GM23338 (cell line): Measurements from ENCODE around the gene GNB1. TPM values are rescaled to one million over a fixed set of nuclear protein-coding genes. Genes with fewer than 3 reads are reported as not detected.

Experiments used
- ATAC-seq: fragments of 200-7000 bp; cut with Tn5 transposase; 3 replicates; pipeline ENCODE4 v1.9.1; 2020
- DNase-seq: peaks from one replicate; pipeline ENCODE4 v3.0.0-alpha.2; 2015; ENCODE audit warnings: low spot score
- H2AFZ ChIP-seq: fragments of 200-600 bp; sonication (generic); 2 replicates; pipeline ENCODE4 v1.8.0; 2016; ENCODE audit warnings: antibody characterized with exemption, mild to moderate bottlenecking, moderate library complexity
- H3F3A ChIP-seq: fragments of 200-600 bp; sonication (generic); replicated peaks from 2 replicates; pipeline ENCODE4 v1.8.0; 2017; ENCODE audit warnings: antibody characterized with exemption, mixed run types, low read depth
- H3K27ac ChIP-seq: fragments of 200-600 bp; sonication (generic); 2 replicates; pipeline ENCODE4 v1.6.1; 2016; ENCODE audit warnings: low read depth
- H3K27me3 ChIP-seq: fragments of 200-600 bp; sonication (generic); 2 replicates; pipeline ENCODE4 v1.8.0; 2016; ENCODE audit warnings: mild to moderate bottlenecking, mixed run types, moderate library complexity; ENCODE audit not compliant: insufficient read depth
- H3K36me3 ChIP-seq: fragments of 200-600 bp; sonication (generic); 2 replicates; pipeline ENCODE4 v1.8.0; 2016; ENCODE audit warnings: mild to moderate bottlenecking; ENCODE audit not compliant: insufficient read depth
- H3K4me1 ChIP-seq: fragments of 200-600 bp; sonication (generic); 2 replicates; pipeline ENCODE4 v1.8.0; 2016; ENCODE audit warnings: mild to moderate bottlenecking, moderate library complexity; ENCODE audit not compliant: insufficient read depth
- H3K4me2 ChIP-seq: fragments of 200-600 bp; sonication (generic); 2 replicates; pipeline ENCODE4 v1.7.1; 2017; ENCODE audit warnings: mixed run types
- H3K4me3 ChIP-seq: fragments of 200-600 bp; sonication (generic); 2 replicates; pipeline ENCODE4 v1.6.1; 2016; ENCODE audit warnings: mixed run types
- H3K79me2 ChIP-seq: fragments of 200-600 bp; sonication (generic); replicated peaks from 2 replicates; pipeline ENCODE4 v1.8.0; 2017; ENCODE audit warnings: mild to moderate bottlenecking; ENCODE audit not compliant: insufficient read depth
- H3K9me2 ChIP-seq: fragments of 200-600 bp; sonication (generic); 2 replicates; pipeline ENCODE4 v1.8.0; 2017; ENCODE audit not compliant: insufficient read depth
- H4K20me1 ChIP-seq: fragments of 200-600 bp; sonication (generic); replicated peaks from 2 replicates; pipeline ENCODE4 v1.8.0; 2017; ENCODE audit warnings: mild to moderate bottlenecking; ENCODE audit not compliant: insufficient read depth
- H3K27ac Mint-ChIP-seq: 2 replicates; pipeline ENCODE4 v1.8.0; 2020; ENCODE audit warnings: inconsistent platforms, mild to moderate bottlenecking, moderate library complexity, mixed read lengths
- H3K27me3 Mint-ChIP-seq: 3 replicates; pipeline ENCODE4 v1.8.0; 2022; ENCODE audit warnings: low read depth, mild to moderate bottlenecking, moderate library complexity, mixed read lengths, inconsistent platforms; ENCODE audit not compliant: insufficient read depth, poor library complexity
- H3K36me3 Mint-ChIP-seq: 3 replicates; pipeline ENCODE4 v1.8.0; 2021; ENCODE audit warnings: low read depth, mild to moderate bottlenecking, inconsistent platforms, moderate library complexity, mixed read lengths
- H3K4me1 Mint-ChIP-seq: 3 replicates; pipeline ENCODE4 v1.8.0; 2020; ENCODE audit warnings: mild to moderate bottlenecking, inconsistent platforms, mixed read lengths
- H3K4me3 Mint-ChIP-seq: 3 replicates; pipeline ENCODE4 v1.8.0; 2021; ENCODE audit warnings: moderate library complexity, mild to moderate bottlenecking, inconsistent platforms, mixed read lengths
- H3K9me3 Mint-ChIP-seq: 3 replicates; pipeline ENCODE4 v1.8.0; 2020; ENCODE audit warnings: moderate library complexity, mild to moderate bottlenecking, inconsistent platforms, mixed read lengths
- CREB1 ChIP-seq: fragments of 250-450 bp; sonication (Bioruptor Pico); IDR thresholded peaks from 2 replicates; pipeline ENCODE4 v1.5.0; 2020; ENCODE audit warnings: low read depth, mild to moderate bottlenecking, moderate library complexity
- EZH2 ChIP-seq: fragments of 200-600 bp; sonication (generic); IDR thresholded peaks from one replicate; pipeline ENCODE4 v1.8.0; 2017; ENCODE audit warnings: antibody characterized with exemption, mild to moderate bottlenecking, low read depth; ENCODE audit not compliant: unreplicated experiment
- JUNB ChIP-seq: IDR thresholded peaks from one replicate; pipeline ENCODE4 v1.6.1; 2016; ENCODE audit warnings: antibody characterized with exemption; ENCODE audit not compliant: unreplicated experiment
- NANOG ChIP-seq: IDR thresholded peaks from 2 replicates; pipeline ENCODE4 v1.6.1; 2016; ENCODE audit warnings: antibody characterized with exemption, borderline replicate concordance
- ZNF114 ChIP-seq: fragments of 250-450 bp; sonication (Bioruptor Pico); IDR thresholded peaks from 2 replicates; pipeline ENCODE4 v1.5.0; 2020; ENCODE audit warnings: mild to moderate bottlenecking, moderate library complexity
- ZNF331 ChIP-seq: fragments of 250-450 bp; sonication (Bioruptor Pico); IDR thresholded peaks from 2 replicates; pipeline ENCODE4 v1.5.0; 2020; ENCODE audit warnings: low read depth, mild to moderate bottlenecking, moderate library complexity
- polyA plus RNA-seq: library from polyadenylated mRNA; unstranded; fragments of >200 nt; fragmentation: Nextera tagmentation; extraction: Ambion mirVana; gene quantifications from 2 replicates; pipeline ENCODE4 v1.2.1, GENCODE V29; 2016
- total RNA-seq: library from RNA; depleted of rRNA; stranded (reverse); fragments of >200 nt; shearing (Covaris generic); gene quantifications from 2 replicates; pipeline ENCODE4 v1.2.3, GENCODE V29; 2014
- TF ChIP-seq, protein P1 (sequence below): IDR thresholded peaks from one replicate; pipeline ENCODE4 v1.6.1; 2018; ENCODE audit warnings: antibody characterized with exemption; ENCODE audit not compliant: unreplicated experiment
- TF ChIP-seq, protein P2 (sequence below): fragments of 250-450 bp; sonication (Bioruptor Pico); IDR thresholded peaks from 2 replicates; pipeline ENCODE4 v1.5.0; 2020; ENCODE audit warnings: mild to moderate bottlenecking, moderate library complexity
- TF ChIP-seq, protein P3 (sequence below), 2 experiments: fragments of 200-600 bp in 1 of 2; sonication (generic) in 1 of 2; conservative IDR thresholded peaks; 2 replicates each; pipeline versions ENCODE4 v1.5.1 to v1.6.1; 2016 to 2017; ENCODE audit warnings: antibody characterized with exemption in 2 of 2, low read depth in 2 of 2, mild to moderate bottlenecking in 2 of 2, moderate library complexity in 1 of 2

The GNB1 gene
- total and polyA plus RNA-seq, 2 experiments from 2014 or later = 65.4 to 138 TPM

DNA sequence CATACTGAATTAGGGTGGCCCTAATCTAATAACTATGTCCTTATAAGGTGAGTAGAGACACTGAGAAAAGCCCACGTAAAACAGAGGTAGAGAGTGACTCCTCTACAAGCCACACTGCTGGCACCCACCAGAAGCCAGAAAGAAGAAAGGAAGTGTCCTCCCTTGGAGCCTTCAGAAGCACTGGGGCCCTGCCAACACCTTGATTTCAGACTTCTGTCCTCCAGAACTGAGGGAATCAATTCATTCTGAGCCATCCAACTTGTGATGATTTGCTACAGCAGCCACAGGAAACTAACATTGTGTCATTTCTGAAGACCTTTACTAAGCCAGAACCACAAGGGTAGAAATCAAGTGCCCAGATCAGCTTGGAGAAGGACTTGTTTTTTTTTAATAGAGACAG is 15.0 kb downstream of the GNB1 start:
- no peak overlapping the region for H3K27ac Mint-ChIP-seq
- Histone ChIP-seq H3K36me3 (peaks cover 13% of the 10 kb centered on the region; the same call in 1 of the 2 replicates), H2AFZ (no peak overlapping the region), H4K20me1 (peaks cover 93% of the 10 kb centered on the region), H3K79me2 (peaks cover 100% of the 10 kb centered on the region), H3K4me3 (no peak overlapping the region), H3K4me2 (no peak overlapping the region), H3K27ac (peak overlapping the region; percentile 79; the same call in 1 of the 2 replicates), H3K4me1 (peaks cover 4% of the 10 kb centered on the region; the same call in 1 of the 2 replicates), H3K27me3 (no peaks in the 10 kb centered on the region), H3F3A (peaks cover 15% of the 10 kb centered on the region; the same call in 1 of the 2 replicates), H3K9me2 (no peaks in the 10 kb centered on the region)
- DNase-seq (no peak), ATAC-seq (no peak)
- no peak overlapping the region for H3K4me3 Mint-ChIP-seq
- peaks cover 8% of the 10 kb centered on the region for H3K27me3 Mint-ChIP-seq
- H3K9me3 Mint-ChIP-seq = peaks cover 20% of the 10 kb centered on the region
- H3K36me3 Mint-ChIP-seq = peaks cover 73% of the 10 kb centered on the region
- TF ChIP-seq, protein P1, sequence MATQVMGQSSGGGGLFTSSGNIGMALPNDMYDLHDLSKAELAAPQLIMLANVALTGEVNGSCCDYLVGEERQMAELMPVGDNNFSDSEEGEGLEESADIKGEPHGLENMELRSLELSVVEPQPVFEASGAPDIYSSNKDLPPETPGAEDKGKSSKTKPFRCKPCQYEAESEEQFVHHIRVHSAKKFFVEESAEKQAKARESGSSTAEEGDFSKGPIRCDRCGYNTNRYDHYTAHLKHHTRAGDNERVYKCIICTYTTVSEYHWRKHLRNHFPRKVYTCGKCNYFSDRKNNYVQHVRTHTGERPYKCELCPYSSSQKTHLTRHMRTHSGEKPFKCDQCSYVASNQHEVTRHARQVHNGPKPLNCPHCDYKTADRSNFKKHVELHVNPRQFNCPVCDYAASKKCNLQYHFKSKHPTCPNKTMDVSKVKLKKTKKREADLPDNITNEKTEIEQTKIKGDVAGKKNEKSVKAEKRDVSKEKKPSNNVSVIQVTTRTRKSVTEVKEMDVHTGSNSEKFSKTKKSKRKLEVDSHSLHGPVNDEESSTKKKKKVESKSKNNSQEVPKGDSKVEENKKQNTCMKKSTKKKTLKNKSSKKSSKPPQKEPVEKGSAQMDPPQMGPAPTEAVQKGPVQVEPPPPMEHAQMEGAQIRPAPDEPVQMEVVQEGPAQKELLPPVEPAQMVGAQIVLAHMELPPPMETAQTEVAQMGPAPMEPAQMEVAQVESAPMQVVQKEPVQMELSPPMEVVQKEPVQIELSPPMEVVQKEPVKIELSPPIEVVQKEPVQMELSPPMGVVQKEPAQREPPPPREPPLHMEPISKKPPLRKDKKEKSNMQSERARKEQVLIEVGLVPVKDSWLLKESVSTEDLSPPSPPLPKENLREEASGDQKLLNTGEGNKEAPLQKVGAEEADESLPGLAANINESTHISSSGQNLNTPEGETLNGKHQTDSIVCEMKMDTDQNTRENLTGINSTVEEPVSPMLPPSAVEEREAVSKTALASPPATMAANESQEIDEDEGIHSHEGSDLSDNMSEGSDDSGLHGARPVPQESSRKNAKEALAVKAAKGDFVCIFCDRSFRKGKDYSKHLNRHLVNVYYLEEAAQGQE = no peak
- TF ChIP-seq CREB1 (CRISPR knock-in tag) (no peak), ZNF114 (CRISPR knock-in tag) (no peak), JUNB (no peak), NANOG (no peak), EZH2 (no peak), ZNF331 (no peak)
- TF ChIP-seq, protein P2, sequence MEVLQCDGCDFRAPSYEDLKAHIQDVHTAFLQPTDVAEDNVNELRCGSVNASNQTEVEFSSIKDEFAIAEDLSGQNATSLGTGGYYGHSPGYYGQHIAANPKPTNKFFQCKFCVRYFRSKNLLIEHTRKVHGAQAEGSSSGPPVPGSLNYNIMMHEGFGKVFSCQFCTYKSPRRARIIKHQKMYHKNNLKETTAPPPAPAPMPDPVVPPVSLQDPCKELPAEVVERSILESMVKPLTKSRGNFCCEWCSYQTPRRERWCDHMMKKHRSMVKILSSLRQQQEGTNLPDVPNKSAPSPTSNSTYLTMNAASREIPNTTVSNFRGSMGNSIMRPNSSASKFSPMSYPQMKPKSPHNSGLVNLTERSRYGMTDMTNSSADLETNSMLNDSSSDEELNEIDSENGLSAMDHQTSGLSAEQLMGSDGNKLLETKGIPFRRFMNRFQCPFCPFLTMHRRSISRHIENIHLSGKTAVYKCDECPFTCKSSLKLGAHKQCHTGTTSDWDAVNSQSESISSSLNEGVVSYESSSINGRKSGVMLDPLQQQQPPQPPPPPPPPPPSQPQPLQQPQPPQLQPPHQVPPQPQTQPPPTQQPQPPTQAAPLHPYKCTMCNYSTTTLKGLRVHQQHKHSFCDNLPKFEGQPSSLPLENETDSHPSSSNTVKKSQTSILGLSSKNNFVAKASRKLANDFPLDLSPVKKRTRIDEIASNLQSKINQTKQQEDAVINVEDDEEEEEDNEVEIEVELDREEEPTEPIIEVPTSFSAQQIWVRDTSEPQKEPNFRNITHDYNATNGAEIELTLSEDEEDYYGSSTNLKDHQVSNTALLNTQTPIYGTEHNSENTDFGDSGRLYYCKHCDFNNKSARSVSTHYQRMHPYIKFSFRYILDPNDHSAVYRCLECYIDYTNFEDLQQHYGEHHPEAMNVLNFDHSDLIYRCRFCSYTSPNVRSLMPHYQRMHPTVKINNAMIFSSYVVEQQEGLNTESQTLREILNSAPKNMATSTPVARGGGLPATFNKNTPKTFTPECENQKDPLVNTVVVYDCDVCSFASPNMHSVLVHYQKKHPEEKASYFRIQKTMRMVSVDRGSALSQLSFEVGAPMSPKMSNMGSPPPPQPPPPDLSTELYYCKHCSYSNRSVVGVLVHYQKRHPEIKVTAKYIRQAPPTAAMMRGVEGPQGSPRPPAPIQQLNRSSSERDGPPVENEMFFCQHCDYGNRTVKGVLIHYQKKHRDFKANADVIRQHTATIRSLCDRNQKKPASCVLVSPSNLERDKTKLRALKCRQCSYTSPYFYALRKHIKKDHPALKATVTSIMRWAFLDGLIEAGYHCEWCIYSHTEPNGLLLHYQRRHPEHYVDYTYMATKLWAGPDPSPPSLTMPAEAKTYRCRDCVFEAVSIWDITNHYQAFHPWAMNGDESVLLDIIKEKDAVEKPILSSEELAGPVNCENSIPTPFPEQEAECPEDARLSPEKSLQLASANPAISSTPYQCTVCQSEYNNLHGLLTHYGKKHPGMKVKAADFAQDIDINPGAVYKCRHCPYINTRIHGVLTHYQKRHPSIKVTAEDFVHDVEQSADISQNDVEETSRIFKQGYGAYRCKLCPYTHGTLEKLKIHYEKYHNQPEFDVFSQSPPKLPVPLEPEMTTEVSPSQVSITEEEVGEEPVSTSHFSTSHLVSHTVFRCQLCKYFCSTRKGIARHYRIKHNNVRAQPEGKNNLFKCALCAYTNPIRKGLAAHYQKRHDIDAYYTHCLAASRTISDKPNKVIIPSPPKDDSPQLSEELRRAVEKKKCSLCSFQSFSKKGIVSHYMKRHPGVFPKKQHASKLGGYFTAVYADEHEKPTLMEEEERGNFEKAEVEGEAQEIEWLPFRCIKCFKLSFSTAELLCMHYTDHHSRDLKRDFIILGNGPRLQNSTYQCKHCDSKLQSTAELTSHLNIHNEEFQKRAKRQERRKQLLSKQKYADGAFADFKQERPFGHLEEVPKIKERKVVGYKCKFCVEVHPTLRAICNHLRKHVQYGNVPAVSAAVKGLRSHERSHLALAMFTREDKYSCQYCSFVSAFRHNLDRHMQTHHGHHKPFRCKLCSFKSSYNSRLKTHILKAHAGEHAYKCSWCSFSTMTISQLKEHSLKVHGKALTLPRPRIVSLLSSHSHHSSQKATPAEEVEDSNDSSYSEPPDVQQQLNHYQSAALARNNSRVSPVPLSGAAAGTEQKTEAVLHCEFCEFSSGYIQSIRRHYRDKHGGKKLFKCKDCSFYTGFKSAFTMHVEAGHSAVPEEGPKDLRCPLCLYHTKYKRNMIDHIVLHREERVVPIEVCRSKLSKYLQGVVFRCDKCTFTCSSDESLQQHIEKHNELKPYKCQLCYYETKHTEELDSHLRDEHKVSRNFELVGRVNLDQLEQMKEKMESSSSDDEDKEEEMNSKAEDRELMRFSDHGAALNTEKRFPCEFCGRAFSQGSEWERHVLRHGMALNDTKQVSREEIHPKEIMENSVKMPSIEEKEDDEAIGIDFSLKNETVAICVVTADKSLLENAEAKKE (CRISPR knock-in tag) = no peak
- TF ChIP-seq, protein P3, sequence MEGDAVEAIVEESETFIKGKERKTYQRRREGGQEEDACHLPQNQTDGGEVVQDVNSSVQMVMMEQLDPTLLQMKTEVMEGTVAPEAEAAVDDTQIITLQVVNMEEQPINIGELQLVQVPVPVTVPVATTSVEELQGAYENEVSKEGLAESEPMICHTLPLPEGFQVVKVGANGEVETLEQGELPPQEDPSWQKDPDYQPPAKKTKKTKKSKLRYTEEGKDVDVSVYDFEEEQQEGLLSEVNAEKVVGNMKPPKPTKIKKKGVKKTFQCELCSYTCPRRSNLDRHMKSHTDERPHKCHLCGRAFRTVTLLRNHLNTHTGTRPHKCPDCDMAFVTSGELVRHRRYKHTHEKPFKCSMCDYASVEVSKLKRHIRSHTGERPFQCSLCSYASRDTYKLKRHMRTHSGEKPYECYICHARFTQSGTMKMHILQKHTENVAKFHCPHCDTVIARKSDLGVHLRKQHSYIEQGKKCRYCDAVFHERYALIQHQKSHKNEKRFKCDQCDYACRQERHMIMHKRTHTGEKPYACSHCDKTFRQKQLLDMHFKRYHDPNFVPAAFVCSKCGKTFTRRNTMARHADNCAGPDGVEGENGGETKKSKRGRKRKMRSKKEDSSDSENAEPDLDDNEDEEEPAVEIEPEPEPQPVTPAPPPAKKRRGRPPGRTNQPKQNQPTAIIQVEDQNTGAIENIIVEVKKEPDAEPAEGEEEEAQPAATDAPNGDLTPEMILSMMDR (conservative IDR thresholded peaks at IDR 0.05; ENCODE audit: low read depth in 2 of 2) = no peak
- peaks cover 21% of the 10 kb centered on the region for H3K4me1 Mint-ChIP-seq
